ENCODE results near the gene VPS4B. TPM values are rescaled to one million over a fixed set of nuclear protein-coding genes. Genes with fewer than 3 reads are reported as not detected.

Gene VPS4B
- total RNA-seq, 1 donor from 2014 or later = 44.5 TPM

DNA sequence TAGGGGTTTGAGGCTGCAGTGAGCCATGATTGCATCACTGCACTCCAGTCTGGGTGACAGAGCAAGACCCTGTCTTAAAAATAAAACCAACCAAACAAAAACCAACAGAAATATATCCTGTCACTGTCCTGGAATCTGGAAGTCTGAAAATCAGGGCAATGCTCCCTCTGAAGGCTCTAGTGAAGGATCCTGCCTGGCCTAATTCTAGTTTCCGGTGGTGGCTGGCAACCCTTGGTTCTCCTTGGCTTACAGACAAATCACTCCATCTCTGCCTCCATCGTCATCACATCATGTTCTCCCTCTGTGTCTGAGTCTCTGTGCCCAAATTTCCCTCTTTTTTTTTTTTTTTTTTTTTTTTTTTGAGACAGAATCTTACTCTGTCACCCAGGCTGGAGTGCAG is 15.9 kb upstream of the VPS4B start:
- Mint-ChIP-seq H3K9me3 (ENCODE audit: unreplicated experiment) (no peaks in the 10 kb centered on the region), H3K27ac (ENCODE audit: unreplicated experiment) (no peak overlapping the region), H3K36me3 (ENCODE audit: unreplicated experiment) (no peaks in the 10 kb centered on the region), H3K27me3 (ENCODE audit: unreplicated experiment) (peaks cover 2% of the 10 kb centered on the region), H3K4me3 (ENCODE audit: unreplicated experiment) (no peak overlapping the region), H3K4me1 (ENCODE audit: low read depth, unreplicated experiment) (no peaks in the 10 kb centered on the region)
- DNase-seq = no peak
- TF ChIP-seq, protein P1, sequence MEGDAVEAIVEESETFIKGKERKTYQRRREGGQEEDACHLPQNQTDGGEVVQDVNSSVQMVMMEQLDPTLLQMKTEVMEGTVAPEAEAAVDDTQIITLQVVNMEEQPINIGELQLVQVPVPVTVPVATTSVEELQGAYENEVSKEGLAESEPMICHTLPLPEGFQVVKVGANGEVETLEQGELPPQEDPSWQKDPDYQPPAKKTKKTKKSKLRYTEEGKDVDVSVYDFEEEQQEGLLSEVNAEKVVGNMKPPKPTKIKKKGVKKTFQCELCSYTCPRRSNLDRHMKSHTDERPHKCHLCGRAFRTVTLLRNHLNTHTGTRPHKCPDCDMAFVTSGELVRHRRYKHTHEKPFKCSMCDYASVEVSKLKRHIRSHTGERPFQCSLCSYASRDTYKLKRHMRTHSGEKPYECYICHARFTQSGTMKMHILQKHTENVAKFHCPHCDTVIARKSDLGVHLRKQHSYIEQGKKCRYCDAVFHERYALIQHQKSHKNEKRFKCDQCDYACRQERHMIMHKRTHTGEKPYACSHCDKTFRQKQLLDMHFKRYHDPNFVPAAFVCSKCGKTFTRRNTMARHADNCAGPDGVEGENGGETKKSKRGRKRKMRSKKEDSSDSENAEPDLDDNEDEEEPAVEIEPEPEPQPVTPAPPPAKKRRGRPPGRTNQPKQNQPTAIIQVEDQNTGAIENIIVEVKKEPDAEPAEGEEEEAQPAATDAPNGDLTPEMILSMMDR (IDR thresholded peaks at IDR 0.05; ENCODE audit: partially characterized antibody, unreplicated experiment) = no peak

DNA sequence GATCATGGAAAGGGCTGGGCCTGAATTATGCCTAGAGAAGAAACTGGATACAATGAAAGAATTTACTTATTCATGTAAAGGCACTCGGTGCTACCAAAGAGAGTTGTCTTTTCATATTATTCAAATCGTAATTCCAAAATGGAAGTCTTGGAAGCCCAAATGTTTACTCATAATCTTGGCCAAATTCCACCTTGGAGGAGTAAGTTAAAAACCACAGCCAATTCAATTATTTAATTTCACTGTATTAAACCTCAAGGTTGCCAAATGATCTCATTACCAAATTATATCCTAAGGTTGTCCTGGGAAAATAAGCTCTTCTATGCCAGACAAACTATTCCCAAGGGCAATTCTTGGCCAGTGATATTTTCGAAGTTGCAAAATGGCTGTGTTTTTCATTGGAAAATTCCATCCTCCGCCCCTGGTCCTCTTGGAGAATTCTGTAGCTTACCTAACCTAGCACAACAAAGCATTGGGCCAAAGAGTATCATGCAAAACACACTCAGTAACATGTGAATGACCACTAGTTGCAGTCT is 11.1 kb upstream of the VPS4B start:
- H3K27me3 Mint-ChIP-seq (ENCODE audit: unreplicated experiment) = peaks cover 2% of the 10 kb centered on the region
- no peak overlapping the region for H3K4me3 Mint-ChIP-seq (ENCODE audit: unreplicated experiment)
- TF ChIP-seq, protein P1 (IDR thresholded peaks at IDR 0.05; ENCODE audit: partially characterized antibody, unreplicated experiment) = no peak
- H3K9me3 Mint-ChIP-seq (ENCODE audit: unreplicated experiment) = no peaks in the 10 kb centered on the region
- no peak overlapping the region for H3K27ac Mint-ChIP-seq (ENCODE audit: unreplicated experiment)
- H3K36me3 Mint-ChIP-seq (ENCODE audit: unreplicated experiment) = no peaks in the 10 kb centered on the region
- DNase-seq = no peak
- H3K4me1 Mint-ChIP-seq (ENCODE audit: low read depth, unreplicated experiment) = no peaks in the 10 kb centered on the region

DNA sequence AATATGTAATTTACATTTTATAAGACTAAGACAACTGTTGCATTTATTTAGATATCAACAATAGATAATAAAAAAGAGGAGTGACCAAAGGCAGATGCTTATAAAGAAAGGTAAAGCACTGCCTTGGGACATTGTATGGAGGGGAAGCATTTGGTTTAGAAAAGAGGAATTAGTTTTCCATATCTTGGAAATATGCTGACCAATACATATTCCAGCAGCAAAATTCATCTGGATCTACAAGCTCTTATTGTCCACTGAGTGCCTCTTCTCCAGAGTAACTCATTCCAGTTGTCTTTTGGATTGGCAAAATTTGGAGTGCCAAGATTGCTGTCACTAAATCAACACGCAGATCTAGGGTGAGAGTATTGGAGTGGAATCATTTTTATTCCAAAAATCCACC is 8.9 kb upstream of the VPS4B start:
- no peaks in the 10 kb centered on the region for H3K27me3 Mint-ChIP-seq (ENCODE audit: unreplicated experiment)
- DNase-seq = no peak

DNA sequence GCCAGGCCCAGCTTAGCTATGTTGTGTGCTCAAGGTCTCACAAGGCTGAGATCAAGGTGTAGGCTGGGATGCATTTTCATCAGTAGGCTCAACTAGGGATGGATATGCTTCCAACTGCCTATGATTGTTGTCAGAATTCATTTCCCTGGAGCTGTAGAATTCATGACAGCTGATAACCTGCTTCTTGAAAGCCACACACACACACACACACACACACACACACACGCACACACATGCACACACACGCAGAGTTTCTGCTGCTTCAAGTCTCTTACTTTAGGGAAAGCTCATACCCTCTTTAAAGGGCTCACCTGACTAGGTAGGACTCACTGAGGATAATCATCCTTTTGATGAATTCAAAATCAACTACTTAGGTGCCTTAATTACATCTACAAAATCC is 8.2 kb upstream of the VPS4B start:
- H3K4me3 Mint-ChIP-seq (ENCODE audit: unreplicated experiment) = no peak overlapping the region
- no peaks in the 10 kb centered on the region for H3K27me3 Mint-ChIP-seq (ENCODE audit: unreplicated experiment)
- TF ChIP-seq, protein P1 (IDR thresholded peaks at IDR 0.05; ENCODE audit: partially characterized antibody, unreplicated experiment) = no peak
- no peak overlapping the region for H3K27ac Mint-ChIP-seq (ENCODE audit: unreplicated experiment)
- no peak for DNase-seq
- H3K36me3 Mint-ChIP-seq (ENCODE audit: unreplicated experiment) = no peaks in the 10 kb centered on the region
- peaks cover 2% of the 10 kb centered on the region for H3K9me3 Mint-ChIP-seq (ENCODE audit: unreplicated experiment)
- no peaks in the 10 kb centered on the region for H3K4me1 Mint-ChIP-seq (ENCODE audit: low read depth, unreplicated experiment)

More for the DNA sequence above, 8.9 kb upstream of the VPS4B start:
- Mint-ChIP-seq H3K36me3 (ENCODE audit: unreplicated experiment) (no peaks in the 10 kb centered on the region), H3K9me3 (ENCODE audit: unreplicated experiment) (no peaks in the 10 kb centered on the region), H3K27ac (ENCODE audit: unreplicated experiment) (no peak overlapping the region), H3K4me3 (ENCODE audit: unreplicated experiment) (no peak overlapping the region), H3K4me1 (ENCODE audit: low read depth, unreplicated experiment) (no peaks in the 10 kb centered on the region)
- TF ChIP-seq, protein P1 (IDR thresholded peaks at IDR 0.05; ENCODE audit: partially characterized antibody, unreplicated experiment) = no peak

DNA sequence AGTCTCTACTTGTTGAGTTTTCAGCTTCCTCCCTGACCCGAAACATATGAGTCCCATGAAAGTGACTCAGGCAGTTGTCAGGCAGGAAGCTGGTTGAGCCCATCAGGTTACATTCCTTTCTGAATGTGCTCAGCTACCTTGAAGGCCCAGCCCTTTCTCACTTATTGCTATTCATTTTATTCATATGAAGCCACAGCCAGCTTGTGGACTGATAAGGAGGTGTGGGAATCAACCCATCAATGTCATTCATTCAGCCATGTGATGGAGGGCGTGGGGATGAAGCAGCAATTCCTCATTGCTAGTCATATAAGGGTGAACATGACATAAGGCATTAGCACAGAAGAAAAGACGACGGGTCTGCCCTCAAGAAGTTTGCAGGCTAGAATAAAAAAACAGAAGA is 5.3 kb upstream of the VPS4B start:
- H3K9me3 Mint-ChIP-seq (ENCODE audit: unreplicated experiment) = peaks cover 2% of the 10 kb centered on the region
- no peak for DNase-seq

More for the DNA sequence above, 5.3 kb upstream of the VPS4B start:
- Mint-ChIP-seq H3K4me1 (ENCODE audit: low read depth, unreplicated experiment) (peaks cover 3% of the 10 kb centered on the region), H3K36me3 (ENCODE audit: unreplicated experiment) (no peaks in the 10 kb centered on the region), H3K27ac (ENCODE audit: unreplicated experiment) (no peak overlapping the region), H3K4me3 (ENCODE audit: unreplicated experiment) (no peak overlapping the region), H3K27me3 (ENCODE audit: unreplicated experiment) (peaks cover 2% of the 10 kb centered on the region)
- TF ChIP-seq, protein P1 (IDR thresholded peaks at IDR 0.05; ENCODE audit: partially characterized antibody, unreplicated experiment) = no peak

Measured in glutamatergic neuron (in vitro differentiated cells).